T follicular helper cell (primary cell): ENCODE results near the gene OR52N5.
A peak's percentile ranks its signal among the peaks of the same experiment; 100 is the strongest.

ENCODE experiments used
- DNase-seq: peaks from one replicate; pipeline ENCODE4 v3.0.0-alpha.2; 2020; ENCODE audit warnings: low read depth
- total RNA-seq, 2 experiments: gene quantifications; one replicate each; lab custom pipeline; 2026; lab: John Stamatoyannopoulos, UW

The OR52N5 gene
- 0 reads per million in 2 experiments for total RNA-seq

- DNase-seq: no peak
Measured at GRCh38 chr11:5783255-5783654, at the start of gene OR52N5. Gene OR52N5 (minus strand): TSS chr11:5783355. CDS start chr11:5778634, 4,721 bp downstream.

- DNase-seq: no peak
Measured at GRCh38 chr11:5831196-5831829, 48.2 kb upstream of the OR52N5 start.

GRCh38 chr11:5818245-5818886 lies 35.2 kb upstream of the OR52N5 start:
- no peak for DNase-seq

GRCh38 chr11:5815534-5815933 lies 32.4 kb upstream of the OR52N5 start:
- DNase-seq: no peak

- no peak for DNase-seq
Measured at GRCh38 chr11:5809905-5810795, 27.0 kb upstream of the OR52N5 start.

- no peak for DNase-seq
Measured at GRCh38 chr11:5809122-5809519, 26.0 kb upstream of the OR52N5 start.

GRCh38 chr11:5808500-5809121 lies 25.5 kb upstream of the OR52N5 start, which contains the start of gene OR52N2:
Gene OR52N2 (plus strand): TSS chr11:5808924. CDS start chr11:5820336, 11,412 bp downstream.
- peak; percentile 59 for DNase-seq

- DNase-seq: no peak
Measured at GRCh38 chr11:5807580-5807979, 24.4 kb upstream of the OR52N5 start.

- no peak for DNase-seq
Measured at GRCh38 chr11:5803982-5804381, 20.8 kb upstream of the OR52N5 start.

GRCh38 chr11:5796541-5796940 lies 13.4 kb upstream of the OR52N5 start:
- DNase-seq: no peak

- DNase-seq: no peak
Measured at GRCh38 chr11:5791165-5791564, 8.0 kb upstream of the OR52N5 start, which contains the start of gene OR52N1. Gene OR52N1 (minus strand): TSS chr11:5791265. CDS start chr11:5788816, 2,449 bp downstream.

GRCh38 chr11:5767056-5767455 lies 16.1 kb downstream of the OR52N5 start:
- DNase-seq: no peak

- no peak for DNase-seq
Measured at GRCh38 chr11:5753943-5754342, 29.2 kb downstream of the OR52N5 start, which contains the start of gene OR52N4. Gene OR52N4 (plus strand): TSS chr11:5754243. CDS start chr11:5754741, 498 bp downstream.

- DNase-seq: no peak
Measured at GRCh38 chr11:5749836-5750235, 33.3 kb downstream of the OR52N5 start.

- no peak for DNase-seq
Measured at GRCh38 chr11:5746614-5747013, 36.5 kb downstream of the OR52N5 start.

GRCh38 chr11:5738431-5738830 lies 44.7 kb downstream of the OR52N5 start:
- DNase-seq: no peak

- DNase-seq: no peak
Measured at GRCh38 chr11:5737670-5738392, 45.3 kb downstream of the OR52N5 start.

- no peak for DNase-seq
Measured at GRCh38 chr11:5737091-5737490, 46.1 kb downstream of the OR52N5 start.

- DNase-seq: no peak
Measured at GRCh38 chr11:5736396-5736795, 46.8 kb downstream of the OR52N5 start, which contains the start of gene OR56B1. Gene OR56B1 (plus strand): TSS chr11:5736448. CDS start chr11:5736517, 69 bp downstream.

GRCh38 chr11:5727691-5728090 lies 55.5 kb downstream of the OR52N5 start:
- DNase-seq: no peak

GRCh38 chr11:5726351-5726750 lies 56.8 kb downstream of the OR52N5 start:
- DNase-seq: no peak
